GM19324 (cell line): ENCODE data around the gene CLASRP.

ENCODE experiments used
- ATAC-seq: cut with Tn5 transposase; IDR thresholded peaks from one replicate; pipeline ENCODE4 v1.9.1; 2021; ENCODE audit warnings: mild to moderate bottlenecking, moderate library complexity; ENCODE audit not compliant: unreplicated experiment, low FRiP score

CLASRP gene

DNA sequence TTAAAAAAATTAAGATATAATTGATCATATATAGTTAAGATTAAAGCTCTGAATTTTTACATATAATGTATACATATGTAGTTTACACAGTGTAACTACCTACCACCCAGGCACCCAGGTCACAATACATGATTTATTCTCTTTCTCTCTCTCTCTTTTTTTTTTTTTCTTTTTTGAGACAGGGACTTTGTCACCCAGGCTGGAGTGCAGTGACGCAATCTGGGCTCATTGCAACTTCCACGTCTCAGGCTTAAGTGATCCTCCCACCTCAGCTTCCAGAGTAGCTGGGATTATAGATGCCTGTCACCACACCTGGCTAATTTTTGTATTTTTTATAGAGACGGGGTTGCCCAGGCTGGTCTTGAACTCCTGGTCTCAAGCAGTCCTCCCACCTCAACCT lies 18.8 kb upstream of the CLASRP start:
- no peak for ATAC-seq

GRCh38 chr19:45021971-45022370 lies 16.9 kb upstream of the CLASRP start:
- ATAC-seq: no peak

GRCh38 chr19:45023048-45023447 lies 15.8 kb upstream of the CLASRP start:
- no peak for ATAC-seq

DNA sequence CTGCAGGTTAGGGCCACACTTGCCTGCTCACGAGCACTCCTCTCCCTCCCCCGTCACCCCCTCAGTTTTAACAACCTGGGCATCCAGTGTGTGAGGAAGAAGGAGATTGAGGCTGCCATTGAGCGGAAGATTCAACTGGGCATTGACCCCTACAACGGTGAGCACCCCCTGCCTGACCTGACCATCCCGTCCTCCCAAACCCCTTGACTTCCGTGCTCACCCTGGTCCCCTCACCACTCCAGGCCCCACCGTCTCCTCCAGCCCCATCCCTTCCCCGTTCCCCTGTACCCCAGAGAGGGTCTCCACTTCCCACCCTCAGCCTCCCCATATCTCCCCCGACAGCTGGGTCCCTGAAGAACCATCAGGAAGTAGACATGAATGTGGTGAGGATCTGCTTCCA lies 13.6 kb upstream of the CLASRP start:
- no peak for ATAC-seq

DNA sequence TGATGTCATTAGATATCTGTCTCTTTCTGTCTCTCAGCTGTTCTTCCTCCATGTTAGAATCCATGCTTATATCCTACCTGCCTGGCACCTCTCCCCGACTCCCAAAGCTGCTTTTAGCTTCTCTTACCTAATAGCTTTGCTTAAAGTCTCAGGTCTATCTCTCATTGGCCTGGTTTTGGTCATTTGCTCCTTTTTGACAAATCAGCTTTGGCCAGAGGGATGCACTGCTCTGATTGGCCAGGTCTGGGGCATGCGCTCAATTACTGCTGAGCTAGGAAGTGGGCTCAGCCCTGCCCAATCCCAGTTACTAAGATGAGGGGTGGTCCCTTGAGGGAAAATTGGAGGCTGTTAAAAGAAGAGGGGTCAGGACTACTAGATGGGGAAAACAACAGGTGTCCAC lies 11.5 kb upstream of the CLASRP start:
- no peak for ATAC-seq

DNA sequence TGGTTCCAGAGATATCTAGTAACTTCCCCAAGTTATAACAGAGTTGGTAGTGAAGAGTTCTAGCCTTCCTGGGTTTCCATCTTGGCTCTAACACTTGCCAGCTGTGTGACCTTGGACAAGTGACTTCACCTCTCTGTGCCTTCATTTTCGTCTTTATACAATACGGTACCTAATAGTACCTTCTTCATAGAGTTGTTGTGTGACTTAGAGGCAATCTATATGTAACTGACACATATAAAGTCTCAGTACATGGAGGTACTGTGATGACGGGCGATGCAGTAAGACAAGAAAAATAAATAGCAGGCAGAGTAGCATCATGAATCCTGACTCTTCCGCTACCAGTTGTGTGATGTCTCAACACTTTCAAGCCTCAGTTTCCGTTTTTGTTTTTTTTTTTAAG lies 8.0 kb upstream of the CLASRP start:
- ATAC-seq: no peak

DNA sequence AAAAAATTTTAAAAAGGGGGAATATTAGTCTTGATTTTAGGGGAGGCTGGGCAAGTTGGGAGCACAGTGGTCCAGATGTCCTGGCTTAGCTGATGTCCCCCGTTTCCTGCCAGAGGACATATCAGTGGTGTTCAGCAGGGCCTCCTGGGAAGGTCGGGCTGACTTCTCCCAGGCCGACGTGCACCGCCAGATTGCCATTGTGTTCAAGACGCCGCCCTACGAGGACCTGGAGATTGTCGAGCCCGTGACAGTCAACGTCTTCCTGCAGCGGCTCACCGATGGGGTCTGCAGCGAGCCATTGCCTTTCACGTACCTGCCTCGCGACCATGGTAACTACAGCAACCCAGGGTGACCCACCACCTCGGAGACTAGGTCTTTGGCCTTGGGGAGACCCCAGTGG lies 6.4 kb upstream of the CLASRP start:
- ATAC-seq: no peak

DNA sequence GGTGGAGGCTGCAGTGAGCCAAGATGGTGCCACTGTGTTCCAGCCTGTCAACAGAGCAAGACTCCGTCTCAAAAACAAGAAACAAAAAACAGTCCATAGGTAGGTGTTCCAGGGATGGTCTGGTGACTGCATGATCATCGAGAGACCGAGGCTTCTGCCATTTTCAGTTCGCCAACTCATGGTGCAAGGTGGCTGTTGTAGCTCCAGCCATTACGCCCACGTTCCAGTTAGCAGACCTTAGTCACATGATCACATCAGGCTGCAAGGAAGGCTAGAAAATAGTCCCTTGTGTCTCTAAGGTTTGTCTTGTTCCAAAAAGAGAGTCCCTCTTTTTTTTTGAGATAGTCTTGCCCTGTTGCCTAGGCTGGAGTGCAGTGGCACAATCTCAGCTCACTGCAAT lies 3.1 kb upstream of the CLASRP start:
- no peak for ATAC-seq

- ATAC-seq: no peak
These were observed 1.3 kb upstream of the CLASRP start for GRCh38 chr19:45037393-45038169.

DNA sequence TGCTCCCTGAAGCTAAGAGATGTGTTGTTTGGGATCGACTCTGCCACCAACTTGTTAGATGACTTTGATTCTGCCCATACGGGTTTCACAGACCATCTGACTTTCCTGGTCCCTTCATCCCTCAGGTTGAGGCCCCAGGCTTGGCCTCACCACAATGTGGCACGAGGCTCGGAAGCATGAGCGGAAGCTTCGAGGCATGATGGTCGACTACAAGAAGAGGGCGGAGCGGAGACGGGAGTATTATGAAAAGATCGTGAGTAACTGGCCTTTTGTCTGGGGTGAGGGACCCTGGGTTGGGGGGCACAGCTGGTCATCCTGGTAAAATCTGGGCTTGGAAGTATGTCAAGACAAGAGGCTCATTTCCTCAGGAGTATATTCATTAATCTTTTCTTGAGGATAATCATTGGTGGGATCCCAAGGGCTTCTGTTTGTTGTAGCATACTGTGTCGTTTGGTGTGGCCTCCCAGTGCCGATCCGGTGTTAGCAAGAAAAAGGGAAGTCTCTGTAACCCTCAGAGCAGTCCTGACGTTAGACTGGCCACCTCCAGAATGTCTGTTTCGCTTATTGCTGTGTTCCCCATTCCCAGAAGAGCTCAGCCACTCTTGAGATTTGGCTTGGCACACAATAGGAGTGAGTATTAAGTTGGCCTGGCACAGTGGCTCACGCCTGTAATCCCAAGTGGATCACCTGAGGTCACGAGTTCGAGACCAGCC lies 1.4 kb downstream of the CLASRP start:
- ATAC-seq: no peak

GRCh38 chr19:45041125-45041524 lies 2.3 kb downstream of the CLASRP start:
- no peak for ATAC-seq

GRCh38 chr19:45045671-45046353 lies 7.0 kb downstream of the CLASRP start:
- no peak for ATAC-seq

DNA sequence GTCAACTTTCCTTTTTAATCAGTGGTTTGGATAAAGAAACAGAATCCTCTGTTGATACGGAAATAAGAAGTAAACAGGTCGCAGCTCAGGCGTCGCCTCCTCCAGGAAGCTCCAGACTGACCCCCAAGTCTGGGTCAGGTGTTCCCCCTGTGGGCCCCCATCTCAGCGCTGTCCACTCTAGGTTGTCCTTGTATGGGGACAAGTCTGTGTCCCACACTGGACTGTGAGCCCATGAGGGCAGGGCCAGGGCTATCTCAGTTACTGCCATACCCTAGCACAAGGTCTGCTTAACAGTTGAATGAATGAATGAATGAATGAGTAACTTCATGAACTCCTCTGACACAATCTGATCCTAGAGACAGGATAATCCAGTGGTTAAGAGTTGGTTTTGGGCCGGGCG lies 7.5 kb downstream of the CLASRP start:
- ATAC-seq: no peak

DNA sequence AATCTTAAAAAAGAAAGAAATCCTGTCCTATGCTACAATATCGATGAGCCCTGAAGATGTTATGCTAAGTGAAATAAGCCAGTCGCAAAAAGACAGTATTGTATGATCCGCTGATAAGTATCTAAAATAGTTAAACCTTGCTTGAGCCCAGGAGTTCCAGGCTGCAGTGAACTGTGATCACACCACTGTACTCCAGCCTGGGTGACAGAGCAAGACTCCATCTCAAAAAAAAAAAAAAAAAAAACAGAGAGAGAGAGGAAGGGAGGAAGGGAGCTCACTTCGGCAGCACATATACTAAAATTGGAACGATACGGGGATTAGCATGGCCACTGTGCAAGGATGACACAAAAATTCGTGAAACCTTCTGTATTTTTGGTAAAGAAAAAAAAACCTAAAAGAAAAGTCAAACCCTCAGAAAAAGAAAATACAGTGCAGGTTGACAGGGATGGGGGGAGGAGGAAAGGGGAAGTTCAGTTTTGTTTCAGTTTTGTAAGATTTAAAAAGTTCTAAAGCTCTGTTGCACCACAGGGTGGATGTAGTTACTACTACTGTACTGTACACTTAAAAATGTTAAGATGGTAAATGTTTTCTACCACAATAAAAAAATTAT lies 8.4 kb downstream of the CLASRP start:
- ATAC-seq: no peak

GRCh38 chr19:45049073-45049736 lies 10.4 kb downstream of the CLASRP start:
- no peak for ATAC-seq

- no peak for ATAC-seq
These were observed 11.2 kb downstream of the CLASRP start for GRCh38 chr19:45050036-45050435.

- no peak for ATAC-seq
These were observed 13.2 kb downstream of the CLASRP start for GRCh38 chr19:45051929-45052579.

DNA sequence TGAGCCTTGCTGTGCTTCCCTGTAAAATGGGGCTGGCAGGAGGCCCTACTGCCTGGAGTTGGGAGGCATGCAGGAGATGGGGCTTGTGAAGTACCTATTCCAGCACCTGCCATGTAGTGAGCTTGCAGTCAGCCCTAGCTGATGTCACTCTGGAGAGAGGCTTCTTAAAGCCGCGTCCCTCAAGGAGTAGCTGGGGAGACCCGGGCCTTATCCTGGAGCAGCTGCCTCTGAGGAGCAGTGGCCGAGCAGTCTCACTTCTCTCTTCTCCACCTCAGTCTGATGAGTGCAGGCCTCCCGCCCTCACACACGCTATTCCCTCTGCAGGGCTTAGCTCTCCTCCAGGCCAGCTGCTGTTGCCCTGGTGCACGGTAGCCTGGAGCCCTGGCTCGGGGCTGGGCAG lies 18.0 kb downstream of the CLASRP start:
- ATAC-seq: no peak

- ATAC-seq: no peak
These were observed 18.6 kb downstream of the CLASRP start for GRCh38 chr19:45057444-45057843.

- no peak for ATAC-seq
These were observed 19.8 kb downstream of the CLASRP start for GRCh38 chr19:45058622-45059159.
